HEK293 (cell line): Measurements from ENCODE around the gene TTLL1.

Source experiments
- TCF7L2 ChIP-seq: IDR thresholded peaks from 2 replicates; pipeline ENCODE4 v1.6.1; 2011; ENCODE audit warnings: low read depth, mild to moderate bottlenecking, inconsistent platforms, low read length, moderate library complexity, borderline replicate concordance
- ZNF549 ChIP-seq: fragments of 450-650 bp; IDR thresholded peaks from 2 replicates; pipeline ENCODE4 v1.5.1; 2018; ENCODE audit warnings: missing biosample characterization, missing genetic modification characterization, mild to moderate bottlenecking, inconsistent platforms, moderate library complexity
- ZNF558 ChIP-seq: fragments of 450-650 bp; formaldehyde crosslinking; IDR thresholded peaks from 2 replicates; pipeline ENCODE4 v1.5.1; 2016; ENCODE audit warnings: missing biosample characterization, missing genetic modification characterization
- ZNF623 ChIP-seq: fragments of 450-650 bp; formaldehyde crosslinking; IDR thresholded peaks from 2 replicates; pipeline ENCODE4 v1.5.1; 2016; ENCODE audit warnings: missing biosample characterization, missing genetic modification characterization

- no peak for TF ChIP-seq ZNF623 (tag by site-specific recombination)
- no peak for TF ChIP-seq ZNF549
- no peak for TF ChIP-seq ZNF558
- no peak for TF ChIP-seq TCF7L2
Measured at GRCh38 chr22:43078522-43078921, 10.7 kb downstream of the TTLL1 start.
